ENCODE measurements around the gene MTHFD1.

Gene MTHFD1

DNA sequence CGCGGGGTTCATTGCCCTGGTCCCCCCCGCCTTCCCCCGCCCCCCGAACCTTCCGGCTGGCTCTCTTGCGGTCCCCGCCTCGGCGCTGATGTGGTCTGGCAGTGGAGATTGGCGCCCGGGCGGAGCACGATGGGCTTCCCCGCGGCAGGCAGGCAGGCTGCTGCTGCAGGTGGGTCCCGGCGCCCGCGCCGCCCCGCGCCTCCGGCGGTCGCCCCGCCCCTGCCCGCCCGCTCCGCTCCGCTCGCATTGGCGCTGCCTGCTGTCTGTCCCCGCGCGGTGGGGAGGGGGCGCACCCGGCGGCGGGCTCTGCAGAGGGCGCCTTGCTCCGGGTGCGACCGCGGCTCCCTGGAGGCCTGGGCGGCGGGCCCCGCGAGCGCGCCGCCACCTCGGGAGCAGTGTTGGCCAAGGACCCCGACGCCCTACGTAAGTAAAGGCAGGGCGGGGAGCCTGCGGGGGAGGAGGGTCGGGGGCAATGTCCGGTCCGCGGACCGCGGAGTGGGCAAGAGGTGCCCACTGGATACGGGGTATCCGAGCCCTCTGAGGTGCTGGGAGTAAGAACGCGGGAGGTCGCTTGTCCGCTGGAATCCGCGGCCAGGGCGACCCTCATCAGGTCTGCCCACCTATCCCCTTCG lies 77.2 kb downstream of the MTHFD1 start, which contains the start of gene AKAP5:
TSS of gene AKAP5 (plus strand) at position 309 of the 632 bp plus-strand sequence. CDS start 2,896 bp downstream, outside the sequence.
- Histone ChIP-seq H3K9me3 (ENCODE audit: control insufficient read depth in 2 of 2, low read length in 2 of 2) (no peaks in the 10 kb centered on the region), H3K4me3 (ENCODE audit: low read length in 2 of 2) (peak within 1 kb of the TSS; percentile 60 to 83), H3K27ac (ENCODE audit: low read depth in 2 of 2, low read length in 2 of 2) (peak within 1 kb of the TSS; percentile 68 to 73), H3K9ac (ENCODE audit: low read depth in 1 of 2, low read length in 2 of 2) (peak within 1 kb of the TSS; percentile 76 to 77), H3K27me3 (ENCODE audit: control insufficient read depth in 2 of 2, insufficient read depth in 2 of 2, low read length in 2 of 2) (no peaks in the 10 kb centered on the region), H3K36me3 (ENCODE audit: control insufficient read depth in 2 of 2, insufficient read depth in 2 of 2, low read length in 2 of 2) (peaks cover 0 to 2% of the 10 kb centered on the region in 2 donors), H3K4me1 (ENCODE audit: control insufficient read depth in 2 of 2, insufficient read depth in 2 of 2, low read length in 2 of 2) (peaks cover 7 to 8% of the 10 kb centered on the region in 2 donors)

GRCh38 chr14:64465831-64466554 lies 77.8 kb downstream of the MTHFD1 start:
- H3K36me3 ChIP-seq (ENCODE audit: control insufficient read depth in 2 of 2, insufficient read depth in 2 of 2, low read length in 2 of 2) = peaks cover 0 to 2% of the 10 kb centered on the region in 2 donors
- H3K9me3 ChIP-seq (ENCODE audit: control insufficient read depth in 2 of 2, low read length in 2 of 2) = no peaks in the 10 kb centered on the region
- H3K4me1 ChIP-seq (ENCODE audit: control insufficient read depth in 2 of 2, insufficient read depth in 2 of 2, low read length in 2 of 2) = peaks cover 7 to 8% of the 10 kb centered on the region in 2 donors
- no peaks in the 10 kb centered on the region for H3K27me3 ChIP-seq (ENCODE audit: control insufficient read depth in 2 of 2, insufficient read depth in 2 of 2, low read length in 2 of 2)
- H3K27ac ChIP-seq (ENCODE audit: low read depth in 2 of 2, low read length in 2 of 2) = peak overlapping the region; percentile 68 to 73
- peak overlapping the region; percentile 76 to 77 for H3K9ac ChIP-seq (ENCODE audit: low read depth in 1 of 2, low read length in 2 of 2)
- peak overlapping the region; percentile 60 to 83 for H3K4me3 ChIP-seq (ENCODE audit: low read length in 2 of 2)

DNA sequence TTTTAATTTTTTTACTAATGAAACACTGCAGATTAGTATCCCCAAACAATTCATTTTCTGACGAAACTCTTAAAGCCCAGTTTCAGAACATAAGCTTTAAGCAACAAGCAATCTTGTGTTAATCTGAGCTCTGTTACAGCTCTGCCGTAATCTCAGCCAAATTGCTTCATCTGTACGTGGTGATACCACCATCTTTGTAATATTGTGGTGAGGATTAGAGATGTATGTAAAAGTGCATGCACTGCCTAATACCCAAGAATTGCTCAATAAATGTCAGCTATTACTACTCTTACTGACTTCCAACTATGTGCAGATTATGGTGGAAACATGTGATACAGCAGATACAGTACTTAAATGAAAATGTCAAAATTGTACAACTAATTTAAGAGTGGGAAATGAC lies 78.9 kb downstream of the MTHFD1 start:
- Histone ChIP-seq H3K4me1 (ENCODE audit: control insufficient read depth in 2 of 2, insufficient read depth in 2 of 2, low read length in 2 of 2) (peaks cover 7 to 8% of the 10 kb centered on the region in 2 donors), H3K9me3 (ENCODE audit: control insufficient read depth in 2 of 2, low read length in 2 of 2) (no peaks in the 10 kb centered on the region), H3K27ac (ENCODE audit: low read depth in 2 of 2, low read length in 2 of 2) (no peak overlapping the region), H3K4me3 (ENCODE audit: low read length in 2 of 2) (peak overlapping the region in 1 of 2 donors; percentile 2), H3K9ac (ENCODE audit: low read depth in 1 of 2, low read length in 2 of 2) (no peak overlapping the region), H3K27me3 (ENCODE audit: control insufficient read depth in 2 of 2, insufficient read depth in 2 of 2, low read length in 2 of 2) (no peaks in the 10 kb centered on the region), H3K36me3 (ENCODE audit: control insufficient read depth in 2 of 2, insufficient read depth in 2 of 2, low read length in 2 of 2) (peaks cover 0 to 2% of the 10 kb centered on the region in 2 donors)

GRCh38 chr14:64467566-64467965 lies 79.4 kb downstream of the MTHFD1 start:
- Histone ChIP-seq H3K36me3 (ENCODE audit: control insufficient read depth in 2 of 2, insufficient read depth in 2 of 2, low read length in 2 of 2) (peaks cover 0 to 2% of the 10 kb centered on the region in 2 donors), H3K9ac (ENCODE audit: low read depth in 1 of 2, low read length in 2 of 2) (no peak overlapping the region), H3K4me3 (ENCODE audit: low read length in 2 of 2) (no peak overlapping the region), H3K9me3 (ENCODE audit: control insufficient read depth in 2 of 2, low read length in 2 of 2) (no peaks in the 10 kb centered on the region), H3K27ac (ENCODE audit: low read depth in 2 of 2, low read length in 2 of 2) (no peak overlapping the region), H3K4me1 (ENCODE audit: control insufficient read depth in 2 of 2, insufficient read depth in 2 of 2, low read length in 2 of 2) (peaks cover 7 to 8% of the 10 kb centered on the region in 2 donors), H3K27me3 (ENCODE audit: control insufficient read depth in 2 of 2, insufficient read depth in 2 of 2, low read length in 2 of 2) (no peaks in the 10 kb centered on the region)

GRCh38 chr14:64468451-64468850 lies 80.3 kb downstream of the MTHFD1 start:
- no peaks in the 10 kb centered on the region for H3K27me3 ChIP-seq (ENCODE audit: control insufficient read depth in 2 of 2, insufficient read depth in 2 of 2, low read length in 2 of 2)
- peak overlapping the region in 1 of 2 donors; percentile 2 for H3K27ac ChIP-seq (ENCODE audit: low read depth in 2 of 2, low read length in 2 of 2)

DNA sequence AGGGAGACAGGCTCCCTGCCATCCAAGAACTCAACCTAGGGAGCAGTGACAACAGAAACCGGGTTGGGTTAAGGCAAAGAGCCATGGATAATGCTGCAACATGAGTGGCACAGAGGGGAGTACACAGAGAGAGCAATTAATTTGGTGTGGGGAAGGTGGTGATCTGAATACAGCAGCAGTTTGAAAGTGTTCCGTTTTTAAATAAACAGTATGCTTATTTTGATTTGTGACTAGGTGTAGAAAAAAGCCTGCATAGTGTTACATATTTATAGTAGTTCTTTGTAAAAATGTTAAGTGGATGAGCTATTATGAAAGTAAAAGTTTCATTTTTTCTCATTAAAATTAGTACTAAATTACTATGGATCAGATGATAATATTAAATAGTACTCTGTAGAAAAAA lies 85.9 kb downstream of the MTHFD1 start:
- Histone ChIP-seq H3K27me3 (ENCODE audit: control insufficient read depth in 2 of 2, insufficient read depth in 2 of 2, low read length in 2 of 2) (no peaks in the 10 kb centered on the region), H3K27ac (ENCODE audit: low read depth in 2 of 2, low read length in 2 of 2) (no peak overlapping the region)

More at GRCh38 chr14:64468451-64468850, 80.3 kb downstream of the MTHFD1 start:
- no peaks in the 10 kb centered on the region for H3K9me3 ChIP-seq (ENCODE audit: control insufficient read depth in 2 of 2, low read length in 2 of 2)
- no peak overlapping the region for H3K4me3 ChIP-seq (ENCODE audit: low read length in 2 of 2)
- peaks cover 0 to 2% of the 10 kb centered on the region in 2 donors for H3K36me3 ChIP-seq (ENCODE audit: control insufficient read depth in 2 of 2, insufficient read depth in 2 of 2, low read length in 2 of 2)
- H3K4me1 ChIP-seq (ENCODE audit: control insufficient read depth in 2 of 2, insufficient read depth in 2 of 2, low read length in 2 of 2) = peaks cover 7 to 8% of the 10 kb centered on the region in 2 donors
- no peak overlapping the region for H3K9ac ChIP-seq (ENCODE audit: low read depth in 1 of 2, low read length in 2 of 2)

DNA sequence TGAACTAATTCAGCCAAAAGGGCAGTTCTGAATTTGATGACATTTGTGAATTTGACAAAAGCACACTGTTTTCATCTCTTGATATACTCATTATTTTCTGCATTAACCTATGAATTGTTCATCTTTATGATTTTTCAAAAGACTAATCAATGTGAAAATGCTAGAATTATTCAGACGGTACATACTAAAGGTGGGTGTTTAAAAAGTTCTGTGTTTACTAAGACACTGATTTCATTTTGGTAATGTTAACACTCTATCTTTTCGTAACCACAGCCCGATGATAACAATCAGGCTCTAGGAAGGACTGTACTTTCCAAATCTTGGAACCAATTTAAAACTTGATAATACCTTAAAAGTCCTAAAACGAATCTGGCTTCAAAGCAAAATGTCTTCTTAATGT lies 86.5 kb downstream of the MTHFD1 start:
- Histone ChIP-seq H3K4me3 (ENCODE audit: low read length in 2 of 2) (no peak overlapping the region), H3K4me1 (ENCODE audit: control insufficient read depth in 2 of 2, insufficient read depth in 2 of 2, low read length in 2 of 2) (peaks cover 0 to 3% of the 10 kb centered on the region in 2 donors), H3K27ac (ENCODE audit: low read depth in 2 of 2, low read length in 2 of 2) (no peak overlapping the region), H3K36me3 (ENCODE audit: control insufficient read depth in 2 of 2, insufficient read depth in 2 of 2, low read length in 2 of 2) (peaks cover 0 to under 1% of the 10 kb centered on the region in 2 donors), H3K9ac (ENCODE audit: low read depth in 1 of 2, low read length in 2 of 2) (no peak overlapping the region), H3K9me3 (ENCODE audit: control insufficient read depth in 2 of 2, low read length in 2 of 2) (no peaks in the 10 kb centered on the region), H3K27me3 (ENCODE audit: control insufficient read depth in 2 of 2, insufficient read depth in 2 of 2, low read length in 2 of 2) (no peaks in the 10 kb centered on the region)

More for the DNA sequence above, 85.9 kb downstream of the MTHFD1 start:
- H3K4me3 ChIP-seq (ENCODE audit: low read length in 2 of 2) = no peak overlapping the region
- no peaks in the 10 kb centered on the region for H3K36me3 ChIP-seq (ENCODE audit: control insufficient read depth in 2 of 2, insufficient read depth in 2 of 2, low read length in 2 of 2)
- no peak overlapping the region for H3K9ac ChIP-seq (ENCODE audit: low read depth in 1 of 2, low read length in 2 of 2)
- no peaks in the 10 kb centered on the region for H3K9me3 ChIP-seq (ENCODE audit: control insufficient read depth in 2 of 2, low read length in 2 of 2)
- peaks cover 0 to 4% of the 10 kb centered on the region in 2 donors for H3K4me1 ChIP-seq (ENCODE audit: control insufficient read depth in 2 of 2, insufficient read depth in 2 of 2, low read length in 2 of 2)

DNA sequence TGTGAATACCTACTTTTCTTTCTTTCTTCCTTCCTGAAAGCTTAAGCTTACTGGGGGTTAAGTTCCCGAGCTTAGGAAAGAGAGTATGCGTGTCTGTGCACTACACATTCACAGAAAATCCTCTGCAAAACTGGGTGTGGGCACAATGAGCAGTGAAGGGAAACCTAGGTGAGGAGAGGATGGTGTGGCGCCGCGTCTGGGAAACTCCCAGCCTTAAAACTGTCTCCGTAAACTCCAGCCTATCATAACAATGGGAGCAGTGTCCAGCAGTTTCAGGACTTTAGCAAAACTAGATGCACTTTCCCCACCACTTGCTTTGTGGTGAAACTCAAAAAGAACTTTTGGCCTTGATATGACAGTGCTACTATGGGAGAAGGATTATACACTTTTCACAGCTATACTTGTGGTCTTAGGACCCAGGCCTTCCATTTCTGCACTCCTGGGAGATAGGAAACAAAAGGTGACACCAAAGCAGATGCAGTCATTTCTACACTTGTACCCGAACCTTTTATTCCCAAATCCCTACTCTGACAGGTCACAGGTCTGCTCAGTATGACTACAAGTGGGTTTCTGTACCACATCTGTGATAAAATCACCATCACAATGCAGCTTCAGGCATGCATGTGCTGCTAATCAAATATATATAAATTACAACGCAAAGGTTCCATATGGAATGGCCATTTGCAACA lies 87.6 kb downstream of the MTHFD1 start:
- H3K9ac ChIP-seq (ENCODE audit: low read depth in 1 of 2, low read length in 2 of 2) = no peak overlapping the region
- peaks cover 0 to 2% of the 10 kb centered on the region in 2 donors for H3K36me3 ChIP-seq (ENCODE audit: control insufficient read depth in 2 of 2, insufficient read depth in 2 of 2, low read length in 2 of 2)
- no peaks in the 10 kb centered on the region for H3K27me3 ChIP-seq (ENCODE audit: control insufficient read depth in 2 of 2, insufficient read depth in 2 of 2, low read length in 2 of 2)
- peaks cover 0 to 3% of the 10 kb centered on the region in 2 donors for H3K4me1 ChIP-seq (ENCODE audit: control insufficient read depth in 2 of 2, insufficient read depth in 2 of 2, low read length in 2 of 2)
- no peaks in the 10 kb centered on the region for H3K9me3 ChIP-seq (ENCODE audit: control insufficient read depth in 2 of 2, low read length in 2 of 2)
- H3K4me3 ChIP-seq (ENCODE audit: low read length in 2 of 2) = no peak overlapping the region
- H3K27ac ChIP-seq (ENCODE audit: low read depth in 2 of 2, low read length in 2 of 2) = no peak overlapping the region

DNA sequence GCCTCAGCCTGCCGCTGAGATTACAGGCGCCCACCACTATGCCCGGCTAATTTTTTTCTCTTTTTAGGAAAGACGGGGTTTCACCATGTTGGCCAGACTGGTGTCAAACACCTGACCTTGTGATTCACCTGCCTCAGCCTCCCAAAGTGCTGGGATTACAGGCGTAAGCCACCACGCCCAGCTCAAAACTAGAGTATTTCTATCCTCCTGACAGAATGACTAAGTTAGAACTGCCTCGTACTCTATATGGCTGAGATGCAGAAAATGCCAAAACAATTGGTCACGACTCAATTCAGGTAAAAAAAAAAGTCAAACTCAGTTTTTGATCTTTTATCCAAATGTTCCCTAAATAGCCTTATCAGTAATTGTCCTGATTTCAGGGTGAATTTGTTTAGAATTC lies 88.3 kb downstream of the MTHFD1 start:
- H3K4me1 ChIP-seq (ENCODE audit: control insufficient read depth in 2 of 2, insufficient read depth in 2 of 2, low read length in 2 of 2) = peaks cover 0 to 3% of the 10 kb centered on the region in 2 donors
- peaks cover 0 to 2% of the 10 kb centered on the region in 2 donors for H3K36me3 ChIP-seq (ENCODE audit: control insufficient read depth in 2 of 2, insufficient read depth in 2 of 2, low read length in 2 of 2)
- no peaks in the 10 kb centered on the region for H3K9me3 ChIP-seq (ENCODE audit: control insufficient read depth in 2 of 2, low read length in 2 of 2)
- no peak overlapping the region for H3K4me3 ChIP-seq (ENCODE audit: low read length in 2 of 2)
- no peak overlapping the region for H3K9ac ChIP-seq (ENCODE audit: low read depth in 1 of 2, low read length in 2 of 2)
- no peak overlapping the region for H3K27ac ChIP-seq (ENCODE audit: low read depth in 2 of 2, low read length in 2 of 2)
- H3K27me3 ChIP-seq (ENCODE audit: control insufficient read depth in 2 of 2, insufficient read depth in 2 of 2, low read length in 2 of 2) = no peaks in the 10 kb centered on the region

Measured in mucosa of rectum (tissue), 2 donors.